T-helper 2 cell treated with Interferon-gamma antibody and Interleukin-4, amounts not matched to agents 5 μg/mL and 100 μg/mL, for 36 hours (primary cell): ENCODE results near the gene STOX2.

Source experiments
- DNase-seq: peaks from one replicate; pipeline ENCODE4 v3.0.0; 2021; ENCODE audit warnings: low spot score
- H3K27ac Mint-ChIP-seq: one replicate; pipeline ENCODE4 v1.8.0; 2021; ENCODE audit warnings: mild to moderate bottlenecking, mixed read lengths
- H3K27me3 Mint-ChIP-seq: one replicate; pipeline ENCODE4 v1.8.0; 2021; ENCODE audit warnings: low read depth, mixed read lengths
- H3K36me3 Mint-ChIP-seq: one replicate; pipeline ENCODE4 v1.8.0; 2021; ENCODE audit warnings: low read depth, mixed read lengths
- H3K4me1 Mint-ChIP-seq: one replicate; pipeline ENCODE4 v1.8.0; 2021; ENCODE audit warnings: low read depth, mixed read lengths
- H3K4me3 Mint-ChIP-seq: one replicate; pipeline ENCODE4 v1.8.0; 2022; ENCODE audit warnings: mild to moderate bottlenecking, moderate library complexity, mixed read lengths
- H3K9me3 Mint-ChIP-seq: one replicate; pipeline ENCODE4 v1.8.0; 2021; ENCODE audit warnings: mixed read lengths

The STOX2 gene

DNA sequence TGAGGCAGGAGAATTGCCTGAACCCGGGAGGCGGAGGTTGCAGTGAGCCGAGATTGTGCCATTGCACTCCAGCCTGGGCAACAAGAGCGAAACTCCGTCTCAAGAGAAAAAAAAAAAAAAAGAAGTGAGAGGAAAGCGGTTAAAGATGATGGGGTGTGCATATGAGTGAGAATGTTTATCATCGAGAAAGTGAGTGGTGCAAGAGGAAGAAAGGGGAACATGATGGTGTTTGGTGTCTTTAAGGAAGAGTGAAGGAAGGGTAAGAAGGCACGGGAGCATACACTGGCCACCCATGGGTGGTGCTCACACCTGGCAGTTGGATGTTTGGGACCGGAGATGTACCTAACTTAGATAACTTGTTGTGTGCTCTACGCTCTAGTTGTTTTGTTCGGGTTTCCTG, 62.2 kb downstream of the STOX2 start:
- H3K9me3 Mint-ChIP-seq, result no peaks in the 10 kb centered on the region
- peaks cover 19% of the 10 kb centered on the region for H3K27me3 Mint-ChIP-seq
- H3K36me3 Mint-ChIP-seq, result no peaks in the 10 kb centered on the region
- no peaks in the 10 kb centered on the region for H3K4me1 Mint-ChIP-seq
- H3K4me3 Mint-ChIP-seq, result no peak overlapping the region
- H3K27ac Mint-ChIP-seq, result no peak overlapping the region
- DNase-seq, result no peak

DNA sequence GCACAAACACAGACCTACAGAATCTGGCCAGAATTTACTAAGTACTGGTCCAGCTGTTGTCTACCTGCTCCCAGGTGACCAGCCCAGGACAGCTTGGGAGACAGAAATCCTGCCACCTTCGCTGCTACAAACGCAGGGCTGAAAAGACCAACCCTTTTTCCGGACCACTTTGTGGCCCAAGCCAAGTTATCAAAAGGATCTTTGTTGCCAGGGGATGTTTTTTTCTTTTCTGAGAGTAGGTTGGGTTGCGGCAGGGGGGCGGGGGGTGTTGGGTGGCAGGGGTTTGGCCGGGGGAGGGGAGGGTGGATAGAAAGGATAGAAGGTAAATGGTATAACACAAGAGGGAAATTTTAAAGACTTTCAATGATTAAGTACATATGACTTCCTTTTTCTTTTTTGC, 63.4 kb downstream of the STOX2 start:
- no peaks in the 10 kb centered on the region for H3K36me3 Mint-ChIP-seq
- no peak overlapping the region for H3K4me3 Mint-ChIP-seq
- H3K9me3 Mint-ChIP-seq, result peaks cover 5% of the 10 kb centered on the region
- H3K27ac Mint-ChIP-seq, result no peak overlapping the region
- H3K4me1 Mint-ChIP-seq, result no peaks in the 10 kb centered on the region
- no peak for DNase-seq
- H3K27me3 Mint-ChIP-seq, result peaks cover 19% of the 10 kb centered on the region

DNA sequence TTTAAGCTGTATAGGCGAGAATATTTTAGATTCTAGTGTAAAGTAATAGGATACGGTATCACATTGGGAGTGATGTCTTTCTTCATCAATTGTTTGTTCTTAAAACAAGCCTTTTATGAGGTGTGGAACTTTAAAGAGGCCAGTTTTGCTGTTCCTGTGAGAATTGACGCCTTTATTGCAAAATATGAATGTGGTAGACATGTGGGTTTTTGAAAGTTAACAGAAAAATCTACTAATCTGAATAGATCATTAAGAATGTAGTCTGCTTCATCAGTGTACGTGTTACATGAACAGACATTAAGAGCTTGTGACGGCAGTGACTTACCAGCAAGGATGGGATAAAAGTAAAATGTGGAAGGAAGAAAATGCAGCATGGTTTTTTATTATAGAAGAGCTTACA, 63.8 kb downstream of the STOX2 start:
- H3K27ac Mint-ChIP-seq, result no peak overlapping the region
- H3K9me3 Mint-ChIP-seq, result peaks cover 5% of the 10 kb centered on the region
- no peak for DNase-seq
- H3K4me3 Mint-ChIP-seq, result no peak overlapping the region
- H3K4me1 Mint-ChIP-seq, result no peaks in the 10 kb centered on the region
- no peaks in the 10 kb centered on the region for H3K36me3 Mint-ChIP-seq
- H3K27me3 Mint-ChIP-seq, result peaks cover 19% of the 10 kb centered on the region

DNA sequence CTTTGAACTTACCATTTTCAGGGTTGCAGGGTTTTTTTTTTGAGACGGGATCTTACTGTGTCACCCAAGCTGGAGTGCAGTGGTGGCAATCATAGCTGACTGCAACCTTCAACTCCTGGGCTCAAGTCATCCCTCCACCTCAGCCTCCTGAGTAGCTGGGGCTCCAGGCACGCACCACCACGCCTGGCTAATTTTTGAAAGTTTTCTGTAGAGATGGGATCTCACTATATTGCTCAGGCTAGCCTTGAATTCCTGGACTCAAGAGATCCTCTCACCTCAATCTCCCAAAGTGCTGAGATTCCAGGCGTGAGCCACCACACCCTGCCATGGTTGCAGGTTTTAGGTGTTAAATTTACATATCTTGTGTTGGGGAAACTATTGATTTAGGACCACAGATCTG, 64.5 kb downstream of the STOX2 start:
- H3K4me3 Mint-ChIP-seq, result no peak overlapping the region
- no peak overlapping the region for H3K27ac Mint-ChIP-seq
- H3K27me3 Mint-ChIP-seq, result peaks cover 19% of the 10 kb centered on the region
- H3K9me3 Mint-ChIP-seq, result peaks cover 12% of the 10 kb centered on the region
- no peak for DNase-seq
- H3K4me1 Mint-ChIP-seq, result no peaks in the 10 kb centered on the region
- no peaks in the 10 kb centered on the region for H3K36me3 Mint-ChIP-seq

DNA sequence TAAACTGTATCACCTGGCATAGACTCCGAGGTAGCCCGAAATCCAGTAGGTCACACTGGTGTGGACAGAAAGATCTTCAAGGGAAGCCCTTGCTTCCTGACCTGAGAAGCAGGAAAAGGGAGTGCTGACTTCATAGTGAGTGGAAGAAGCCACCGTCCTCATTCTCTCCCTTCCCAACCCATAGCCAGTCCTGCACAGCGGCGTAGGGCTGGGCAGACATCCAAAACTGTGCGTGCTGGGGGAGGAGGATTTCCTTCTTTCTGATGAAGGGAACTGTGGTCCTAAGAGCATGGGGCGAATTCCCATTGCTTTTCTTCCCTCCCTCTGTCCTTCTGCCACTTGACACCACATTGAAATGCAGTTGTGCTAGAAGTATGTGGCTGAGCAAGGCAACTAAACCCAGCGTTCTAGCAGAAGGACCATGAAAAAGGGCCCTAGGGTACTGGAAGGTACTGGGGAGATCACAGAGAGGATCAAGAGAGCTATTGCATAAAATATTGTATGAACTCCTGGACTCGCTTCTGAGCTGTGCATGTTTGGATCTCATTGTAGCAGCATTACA, 66.9 kb downstream of the STOX2 start:
- Mint-ChIP-seq H3K27ac (no peak overlapping the region), H3K36me3 (no peaks in the 10 kb centered on the region), H3K4me3 (no peak overlapping the region), H3K4me1 (no peaks in the 10 kb centered on the region), H3K27me3 (peaks cover 11% of the 10 kb centered on the region), H3K9me3 (peaks cover 13% of the 10 kb centered on the region)
- DNase-seq, result no peak

DNA sequence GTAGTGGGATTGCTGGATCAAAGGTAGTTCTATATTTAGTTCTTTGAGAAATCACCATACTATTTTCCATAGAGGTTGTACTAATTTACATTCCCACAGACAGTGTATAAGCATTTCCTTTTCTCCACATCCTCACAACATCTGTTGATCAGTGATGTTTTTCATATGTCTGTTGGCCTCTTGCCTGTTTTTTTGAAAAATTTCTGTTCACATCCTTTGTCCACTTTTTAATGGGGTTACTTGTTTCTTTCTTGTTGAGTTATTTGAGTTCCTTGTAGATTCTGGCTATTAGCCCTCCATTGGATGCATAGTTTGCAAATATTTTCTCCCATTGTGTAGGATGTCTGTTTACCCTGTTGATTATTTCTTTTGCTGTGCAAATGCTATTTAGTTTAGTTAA, 72.6 kb downstream of the STOX2 start:
- H3K27ac Mint-ChIP-seq, result no peak overlapping the region
- H3K27me3 Mint-ChIP-seq, result peaks cover 6% of the 10 kb centered on the region
- no peaks in the 10 kb centered on the region for H3K4me1 Mint-ChIP-seq
- no peaks in the 10 kb centered on the region for H3K36me3 Mint-ChIP-seq
- H3K4me3 Mint-ChIP-seq, result no peak overlapping the region
- no peak for DNase-seq
- H3K9me3 Mint-ChIP-seq, result peaks cover 13% of the 10 kb centered on the region

DNA sequence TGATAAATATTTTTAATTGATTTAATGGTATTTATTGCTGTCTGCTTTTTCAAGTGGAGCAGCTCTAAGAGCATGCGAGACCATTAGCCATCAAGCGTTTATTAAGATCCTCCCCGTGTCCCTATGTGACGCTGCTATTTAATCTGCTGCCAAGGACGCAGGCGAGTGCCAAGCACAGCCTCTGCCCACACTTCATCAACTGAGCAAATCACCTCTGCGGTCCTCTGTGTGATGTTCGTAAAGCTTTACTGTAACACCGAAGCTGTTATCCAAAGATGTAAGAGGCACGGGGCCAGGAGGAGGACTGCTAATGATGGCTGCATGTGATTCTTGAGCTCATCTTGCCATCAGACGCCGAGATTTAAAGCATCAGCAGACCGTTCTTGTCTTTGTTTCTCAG, 79.5 kb downstream of the STOX2 start:
- H3K27ac Mint-ChIP-seq, result no peak overlapping the region
- H3K4me3 Mint-ChIP-seq, result no peak overlapping the region
- H3K27me3 Mint-ChIP-seq, result peaks cover 9% of the 10 kb centered on the region
- DNase-seq, result no peak
- no peaks in the 10 kb centered on the region for H3K9me3 Mint-ChIP-seq
- no peaks in the 10 kb centered on the region for H3K4me1 Mint-ChIP-seq
- no peaks in the 10 kb centered on the region for H3K36me3 Mint-ChIP-seq

DNA sequence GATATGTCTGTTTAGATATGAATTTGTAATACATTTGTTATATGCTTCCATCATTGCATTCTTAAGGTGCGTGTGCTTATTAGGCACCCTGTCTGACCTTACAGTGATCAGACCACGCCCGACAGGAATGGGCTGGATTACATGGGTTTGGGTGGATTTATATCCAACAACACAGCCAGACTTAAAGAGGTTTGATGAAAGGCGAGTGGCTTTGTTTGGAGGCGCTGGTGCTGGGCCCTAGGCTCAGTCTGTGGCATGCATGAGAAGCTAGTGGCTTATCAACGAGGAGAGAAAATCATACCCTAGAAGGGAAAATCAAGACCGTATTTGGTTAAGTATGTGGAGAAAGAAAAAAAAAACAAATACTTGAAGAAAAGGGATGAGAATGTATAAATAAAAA, 80.7 kb downstream of the STOX2 start:
- Mint-ChIP-seq H3K27ac (no peak overlapping the region), H3K4me3 (no peak overlapping the region)

DNA sequence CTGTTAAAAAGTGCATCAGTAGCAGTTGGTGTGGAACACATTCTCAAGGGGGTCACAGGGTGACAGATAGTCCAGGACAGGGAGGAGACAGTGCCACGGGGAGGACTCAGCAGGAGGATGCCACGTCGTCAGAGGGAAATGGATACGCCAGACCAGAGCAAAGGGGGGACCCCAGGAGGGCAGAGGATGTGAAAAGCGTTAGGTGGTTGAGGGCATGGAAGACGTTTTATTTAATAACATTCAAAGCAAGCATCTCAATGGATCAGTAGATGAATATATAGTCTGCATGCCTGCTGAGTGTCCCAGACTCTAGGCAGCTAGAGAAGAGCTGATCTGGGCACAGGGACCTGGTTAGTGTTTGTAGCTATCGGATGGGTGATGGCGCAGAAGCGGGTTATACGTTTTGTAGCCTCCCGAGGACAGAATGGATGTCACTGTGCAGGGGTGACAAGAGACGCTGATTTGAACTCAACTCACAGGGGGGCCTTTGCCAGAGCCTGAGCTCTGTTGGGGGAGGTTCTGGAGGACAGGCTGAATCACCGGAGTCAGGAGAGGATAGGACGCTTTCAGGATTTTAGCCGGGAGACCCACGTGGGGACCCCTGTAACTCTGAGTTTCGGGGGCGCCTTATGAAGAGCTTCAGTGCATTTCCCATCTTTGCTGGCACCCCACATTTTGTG, 81.3 kb downstream of the STOX2 start:
- H3K4me1 Mint-ChIP-seq, result no peaks in the 10 kb centered on the region
- no peak for DNase-seq
- no peak overlapping the region for H3K4me3 Mint-ChIP-seq
- no peak overlapping the region for H3K27ac Mint-ChIP-seq
- H3K9me3 Mint-ChIP-seq, result no peaks in the 10 kb centered on the region
- H3K36me3 Mint-ChIP-seq, result no peaks in the 10 kb centered on the region
- peaks cover 10% of the 10 kb centered on the region for H3K27me3 Mint-ChIP-seq

More for the DNA sequence above, 80.7 kb downstream of the STOX2 start:
- no peaks in the 10 kb centered on the region for H3K36me3 Mint-ChIP-seq
- H3K4me1 Mint-ChIP-seq, result no peaks in the 10 kb centered on the region
- no peak for DNase-seq
- no peaks in the 10 kb centered on the region for H3K9me3 Mint-ChIP-seq
- peaks cover 10% of the 10 kb centered on the region for H3K27me3 Mint-ChIP-seq

DNA sequence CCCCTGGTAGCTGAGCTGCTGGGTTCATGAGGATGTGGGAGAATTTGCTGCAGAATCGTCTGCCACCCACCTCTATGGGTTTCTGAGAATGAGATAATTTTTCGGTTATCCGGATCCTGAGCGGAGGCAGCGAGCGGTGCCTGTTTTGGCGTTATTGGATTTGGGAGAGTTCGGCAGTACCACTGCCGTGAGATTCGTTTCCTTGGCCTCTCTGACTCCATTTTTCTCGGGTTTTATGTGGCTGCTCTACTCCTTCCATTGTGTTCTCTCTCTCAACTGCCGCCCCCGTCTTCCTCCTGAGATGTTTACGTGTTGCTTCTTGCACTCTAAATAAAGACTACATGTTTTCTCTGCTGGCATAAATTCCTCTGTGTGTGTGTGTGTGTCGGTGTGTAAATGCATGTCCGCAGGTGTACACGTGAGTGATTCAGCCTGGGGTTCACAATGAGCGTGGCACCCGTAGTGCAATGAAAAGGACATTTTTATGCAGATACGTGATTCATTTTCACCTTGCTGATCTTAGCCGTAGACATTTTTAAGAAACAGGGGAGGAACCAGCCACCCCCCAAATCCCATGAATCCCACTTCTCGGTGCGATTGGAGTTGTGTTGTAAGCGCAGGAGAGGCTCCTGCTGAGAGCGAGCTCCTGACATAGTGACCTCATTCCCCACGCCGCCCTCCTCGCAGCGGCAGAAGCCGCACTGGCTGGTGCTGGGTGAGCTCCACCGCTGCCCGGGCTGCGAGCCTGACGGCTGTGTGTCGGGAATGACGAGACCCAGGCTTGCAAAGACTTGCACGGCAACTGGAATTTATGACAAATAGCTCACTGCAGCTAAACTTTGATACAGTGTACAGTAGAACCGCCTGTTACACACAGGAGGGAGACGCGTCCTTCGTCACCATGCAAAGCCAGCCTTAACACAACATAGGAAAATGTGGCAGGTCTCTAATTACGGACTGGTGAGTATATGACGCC, 82.2 kb downstream of the STOX2 start:
- Mint-ChIP-seq H3K4me1 (no peaks in the 10 kb centered on the region), H3K4me3 (no peak overlapping the region), H3K36me3 (no peaks in the 10 kb centered on the region), H3K27me3 (peaks cover 11% of the 10 kb centered on the region), H3K27ac (no peak overlapping the region), H3K9me3 (no peaks in the 10 kb centered on the region)
- DNase-seq, result no peak

DNA sequence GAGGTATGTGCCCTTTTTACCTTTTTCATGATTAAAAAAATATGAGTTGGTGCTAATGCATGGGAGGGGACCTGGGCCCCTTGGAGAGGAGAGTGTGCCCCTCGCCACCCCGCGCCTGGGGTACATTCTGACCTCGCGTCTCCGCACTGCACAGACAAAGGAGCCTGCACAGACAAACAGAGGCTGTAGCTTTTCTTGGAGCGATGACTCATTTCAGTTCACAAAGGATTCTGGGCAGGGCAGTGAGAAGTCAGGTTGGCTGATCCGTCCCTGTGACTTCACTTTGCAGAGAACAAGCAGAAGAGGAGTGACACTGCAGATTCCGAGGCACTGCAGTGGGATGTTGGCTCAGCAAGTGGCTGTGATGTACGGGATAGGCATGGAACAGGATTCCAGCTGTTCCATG, 82.9 kb downstream of the STOX2 start:
- DNase-seq, result no peak
- Mint-ChIP-seq H3K27me3 (peaks cover 13% of the 10 kb centered on the region), H3K9me3 (no peaks in the 10 kb centered on the region), H3K27ac (no peak overlapping the region), H3K36me3 (no peaks in the 10 kb centered on the region), H3K4me3 (no peak overlapping the region), H3K4me1 (no peaks in the 10 kb centered on the region)

DNA sequence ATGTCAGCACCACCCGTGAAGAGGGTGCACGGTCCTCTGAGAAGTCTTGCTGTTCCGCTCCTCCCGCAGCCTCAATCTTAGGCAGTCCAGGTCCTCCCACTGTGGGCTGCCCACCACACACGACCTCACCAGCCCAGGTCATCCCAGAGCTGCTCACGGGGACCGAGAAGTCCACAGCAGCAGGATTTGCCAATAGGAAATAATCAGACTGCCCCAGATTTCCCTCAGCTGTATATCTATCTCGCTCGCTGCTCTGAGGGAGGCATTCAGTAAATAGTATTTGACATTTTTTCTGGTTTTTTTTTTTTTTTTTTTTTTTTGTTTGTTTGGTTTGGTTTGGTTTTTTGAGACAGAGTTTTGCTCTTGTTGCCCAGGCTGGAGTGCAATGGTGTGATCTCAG, 83.8 kb downstream of the STOX2 start:
- H3K4me3 Mint-ChIP-seq, result no peak overlapping the region
- H3K27ac Mint-ChIP-seq, result no peak overlapping the region
- DNase-seq, result no peak
- no peaks in the 10 kb centered on the region for H3K9me3 Mint-ChIP-seq
- H3K27me3 Mint-ChIP-seq, result peaks cover 10% of the 10 kb centered on the region
- H3K36me3 Mint-ChIP-seq, result no peaks in the 10 kb centered on the region
- H3K4me1 Mint-ChIP-seq, result no peaks in the 10 kb centered on the region

DNA sequence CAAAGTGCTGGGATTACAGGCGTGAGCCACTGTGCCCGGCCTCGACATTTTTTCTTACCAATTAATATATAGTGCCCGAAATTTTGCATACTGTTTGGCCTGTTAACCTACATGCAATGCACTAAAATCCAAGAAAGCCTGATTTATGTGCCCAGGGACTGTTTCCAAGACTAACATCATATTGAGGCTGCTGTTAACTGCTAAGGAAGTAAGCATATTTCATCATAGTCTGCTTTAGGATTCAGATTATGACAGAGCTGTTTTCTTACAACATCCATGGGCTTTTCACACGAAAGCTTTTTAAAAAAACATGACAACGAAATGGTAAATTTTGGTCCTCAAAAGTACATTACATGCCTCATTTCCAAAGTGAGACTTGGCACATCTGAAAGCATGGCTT, 84.4 kb downstream of the STOX2 start:
- no peak overlapping the region for H3K27ac Mint-ChIP-seq
- peaks cover 12% of the 10 kb centered on the region for H3K27me3 Mint-ChIP-seq
- no peaks in the 10 kb centered on the region for H3K36me3 Mint-ChIP-seq
- no peak overlapping the region for H3K4me3 Mint-ChIP-seq
- H3K9me3 Mint-ChIP-seq, result no peaks in the 10 kb centered on the region
- H3K4me1 Mint-ChIP-seq, result no peaks in the 10 kb centered on the region
- no peak for DNase-seq

DNA sequence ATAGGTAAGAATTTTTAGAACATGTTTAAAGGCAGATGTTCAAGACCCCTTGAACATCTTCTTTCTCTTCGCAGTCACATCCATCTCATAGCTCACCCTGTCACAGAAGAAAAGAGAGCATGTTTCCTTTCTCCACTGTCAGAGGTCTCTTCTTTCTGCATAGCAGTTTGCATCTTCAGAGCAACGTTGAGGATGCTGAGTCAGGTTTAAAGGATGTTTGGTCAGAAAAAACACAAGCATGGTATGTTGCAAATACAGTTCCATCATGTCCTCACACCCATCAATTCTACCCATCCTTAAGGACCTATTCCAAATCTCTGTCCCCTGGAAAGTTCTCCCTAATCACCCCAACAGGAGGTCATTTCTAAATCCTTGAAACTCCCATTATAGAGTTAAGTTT, 84.8 kb downstream of the STOX2 start:
- no peak for DNase-seq
- Mint-ChIP-seq H3K36me3 (no peaks in the 10 kb centered on the region), H3K27me3 (peaks cover 10% of the 10 kb centered on the region), H3K4me1 (no peaks in the 10 kb centered on the region), H3K27ac (no peak overlapping the region), H3K4me3 (no peak overlapping the region), H3K9me3 (no peaks in the 10 kb centered on the region)
